Inflammatory macrophage treated with lipopolysaccharide for 4 hours (primary cell): ENCODE results near the gene DEFB131B.
A peak's percentile ranks its signal among the peaks of the same experiment; 100 is the strongest.
"Not testable (repeated sequence)": the region's sequence is repeated elsewhere in the genome, so short reads cannot be mapped to it uniquely, and the experiment has no call there.

Source experiments
- DNase-seq: peaks from one replicate; pipeline ENCODE4 v3.0.0-alpha.2; 2020

DEFB131B gene

GRCh38 chr11:71911986-71912340 is 33.7 kb downstream of the DEFB131B start:
- not testable (repeated sequence) for DNase-seq

DNA sequence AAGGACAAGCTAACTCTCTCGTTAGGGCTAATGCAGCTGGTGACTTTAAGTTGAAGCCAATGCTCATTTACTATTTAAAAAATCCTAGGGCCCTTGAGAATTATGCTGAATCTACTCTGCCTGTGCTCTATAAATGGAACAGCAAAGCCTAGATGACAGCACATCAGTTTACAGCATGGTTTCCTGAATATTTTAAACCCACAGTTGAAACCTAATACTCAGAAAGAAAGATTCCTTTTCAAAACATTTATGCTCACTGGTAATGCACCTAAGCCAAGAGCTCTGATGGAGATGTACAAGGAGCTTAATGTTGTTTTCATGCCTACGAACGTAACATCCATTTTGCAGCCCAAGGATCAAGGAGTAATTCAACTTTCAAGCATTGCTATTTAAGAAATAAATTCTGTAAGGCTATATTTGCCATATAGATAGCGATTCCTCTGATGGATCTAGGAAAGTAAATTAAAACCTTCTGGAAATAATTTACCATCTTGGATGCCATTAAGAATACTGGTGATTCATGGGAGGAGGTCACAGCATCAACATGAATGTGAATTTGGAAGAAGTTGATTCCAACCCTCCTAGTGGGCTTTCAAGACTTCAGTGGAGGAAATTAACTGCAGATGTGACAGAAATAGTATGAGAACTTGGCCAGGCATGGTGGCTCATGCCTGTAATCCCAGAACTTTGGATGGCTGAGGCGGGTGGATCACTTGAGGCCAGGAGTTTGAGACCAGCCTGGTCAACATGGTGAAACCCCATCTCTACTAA is 35.7 kb downstream of the DEFB131B start:
- no peak for DNase-seq

DNA sequence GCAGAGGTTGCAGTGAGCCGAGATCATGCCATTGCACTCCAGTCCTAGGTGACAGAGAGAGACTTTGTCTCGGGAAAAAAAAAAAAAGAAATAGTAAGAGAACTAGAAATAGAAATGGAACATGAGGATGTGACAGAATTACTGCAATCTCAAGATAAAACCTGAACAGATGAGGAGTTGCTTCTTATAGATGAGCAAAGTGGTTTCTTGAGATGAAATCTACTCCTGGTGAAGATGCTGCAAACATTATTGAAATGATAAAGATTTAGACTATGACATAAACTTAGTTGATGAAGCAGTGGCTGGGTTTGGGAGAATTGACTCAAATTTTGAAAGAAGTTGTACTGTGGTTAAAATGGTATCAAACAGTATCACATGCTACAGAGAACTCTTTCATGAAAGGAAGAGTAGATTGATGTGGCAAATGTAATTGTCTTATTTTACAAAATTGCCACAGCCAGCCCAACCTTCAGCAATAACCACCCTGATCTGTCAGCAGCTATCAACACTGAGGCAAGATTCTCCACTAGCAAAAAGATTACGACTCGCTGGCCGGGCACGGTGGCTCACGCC is 36.5 kb downstream of the DEFB131B start:
- DNase-seq, result no peak

- DNase-seq, result no peak
Measured at GRCh38 chr11:71917646-71918140, 39.4 kb downstream of the DEFB131B start.

DNA sequence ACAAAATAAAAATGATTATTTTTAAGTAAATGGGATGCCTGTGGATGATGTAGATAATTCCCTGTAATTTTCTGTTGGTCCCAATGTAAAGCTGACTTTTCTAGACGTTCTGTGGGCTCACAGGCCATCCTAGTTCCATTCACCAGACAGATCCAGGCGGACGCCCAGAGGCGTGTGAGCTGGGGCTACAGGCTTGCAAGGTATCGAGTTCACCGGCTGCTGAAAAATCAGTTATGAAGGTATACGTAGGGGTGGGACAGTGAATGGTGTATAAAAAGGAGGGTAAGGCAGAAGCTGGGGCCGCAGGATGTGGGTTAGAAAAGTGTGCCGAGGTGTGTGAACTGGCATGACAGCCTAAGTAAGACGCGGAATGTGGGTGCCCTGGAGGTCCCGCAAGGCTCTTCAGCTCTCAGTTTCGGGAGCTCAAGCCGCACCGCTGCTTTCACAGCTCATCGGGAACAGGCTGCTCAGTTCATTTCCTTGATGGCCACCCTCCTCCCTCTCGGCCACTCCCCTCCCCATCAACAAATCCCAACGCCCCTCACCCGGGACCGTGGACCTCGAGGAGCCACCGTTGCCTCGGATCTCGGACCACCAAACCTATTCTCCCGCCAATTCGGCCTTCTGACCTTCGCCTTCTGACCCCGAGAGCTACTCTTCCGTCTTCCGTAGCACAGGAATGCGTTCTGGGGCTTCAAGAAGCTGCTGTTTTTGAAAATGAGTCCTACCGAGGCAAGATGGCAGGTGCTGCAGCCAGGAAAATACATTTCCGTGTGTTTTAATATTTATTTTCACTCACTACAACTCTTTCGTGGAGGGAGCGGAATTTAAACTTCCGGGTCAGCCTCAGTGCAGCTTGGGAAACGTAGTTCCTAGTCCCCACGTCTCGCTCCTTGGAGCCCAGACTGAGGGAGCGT is 49.8 kb downstream of the DEFB131B start, which contains the start of gene XNDC1N:
Gene XNDC1N (minus strand): TSS at position 775 of the 917 bp plus-strand sequence. CDS start 5,241 bp downstream, outside the sequence.
- DNase-seq, result peak; percentile 83

DNA sequence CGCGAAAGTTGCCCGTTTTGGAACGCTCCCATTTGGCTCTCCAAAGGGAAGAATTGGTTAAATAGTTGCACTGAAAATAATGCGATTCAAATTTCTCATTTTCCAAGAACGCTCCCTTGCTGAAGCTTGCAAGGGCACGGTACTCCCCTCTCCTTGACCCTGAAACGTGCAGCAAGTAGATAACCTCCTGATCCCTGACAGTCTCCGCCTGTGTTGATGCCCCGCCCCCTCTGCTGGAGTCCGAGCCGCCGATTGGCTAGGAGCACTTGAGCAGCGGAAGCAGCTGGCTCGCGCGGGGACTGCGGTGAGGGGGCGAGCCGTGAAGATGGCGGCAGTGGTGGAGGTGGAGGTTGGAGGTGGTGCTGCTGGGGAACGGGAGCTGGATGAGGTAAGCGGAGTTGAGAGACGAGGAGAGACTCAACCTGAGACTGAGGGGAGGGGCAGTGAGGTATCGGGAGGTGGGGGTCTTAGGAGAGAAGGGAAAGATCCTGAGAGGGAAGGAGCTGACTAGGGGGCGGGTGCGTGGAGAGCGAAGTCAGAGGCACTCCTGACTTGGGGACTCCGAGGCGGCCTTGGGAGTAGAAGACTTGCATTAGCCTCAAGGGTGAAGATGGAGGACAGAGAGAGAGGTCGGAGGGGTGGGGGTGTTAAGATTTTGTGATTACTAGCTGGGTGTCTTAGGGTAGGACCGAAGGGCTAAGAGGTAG is 50.6 kb downstream of the DEFB131B start, which contains the start of gene RNF121:
Gene RNF121 (plus strand): TSS at position 310 of the 707 bp plus-strand sequence. CDS start 16 bp downstream, at position 326.
- peak; percentile 97 for DNase-seq

- DNase-seq, result no peak
Measured at GRCh38 chr11:71929491-71929890, 51.2 kb downstream of the DEFB131B start.

DNA sequence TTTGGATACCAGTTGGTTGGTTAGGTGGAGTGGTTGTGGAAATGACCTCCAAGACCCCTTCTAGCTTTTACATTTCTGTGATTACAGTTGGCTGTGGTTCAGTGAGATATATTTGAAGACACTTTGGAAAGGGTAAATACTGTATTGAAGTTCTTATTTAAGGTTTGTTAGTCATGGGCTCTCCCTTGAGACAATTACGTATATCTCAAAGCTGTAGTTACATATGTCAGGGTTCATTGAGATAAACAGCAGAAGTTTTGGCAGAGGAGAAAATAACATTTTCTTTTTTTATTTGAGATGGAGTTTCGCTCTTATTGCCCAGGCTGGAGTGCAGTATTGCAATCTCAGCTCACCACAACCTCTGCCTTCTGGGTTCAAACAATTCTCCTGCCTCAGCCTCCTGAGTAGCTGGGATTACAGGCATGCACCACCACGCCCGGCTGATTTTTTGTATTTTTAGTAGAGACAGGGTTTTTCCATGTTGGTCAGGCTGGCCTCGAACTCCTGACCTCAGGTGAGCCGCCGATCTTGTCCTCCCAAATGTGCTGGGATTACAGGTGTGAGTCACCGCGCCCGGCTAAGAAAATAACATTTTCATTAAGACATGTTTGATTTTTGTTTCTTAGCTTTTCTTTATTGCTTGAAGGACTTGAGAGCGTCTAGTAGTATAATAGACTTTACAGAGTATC is 52.4 kb downstream of the DEFB131B start:
- no peak for DNase-seq

DNA sequence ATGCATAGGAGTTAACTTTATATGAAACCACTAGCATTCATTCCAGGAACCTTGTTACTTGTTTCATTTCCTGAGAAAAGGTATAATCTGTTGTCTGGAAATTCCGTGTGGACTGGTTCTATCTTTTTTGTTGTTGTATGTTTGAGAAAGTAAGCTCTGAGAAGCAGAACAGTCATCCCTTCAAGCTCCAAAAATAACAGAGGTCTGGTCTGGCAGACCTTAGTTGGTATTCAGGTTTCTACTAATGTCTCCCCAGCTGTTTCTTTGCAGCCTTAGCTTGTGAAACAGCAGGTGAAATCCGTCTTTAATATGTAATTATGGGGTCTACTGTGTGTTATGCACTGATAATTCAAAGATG is 53.0 kb downstream of the DEFB131B start:
- DNase-seq, result no peak

DNA sequence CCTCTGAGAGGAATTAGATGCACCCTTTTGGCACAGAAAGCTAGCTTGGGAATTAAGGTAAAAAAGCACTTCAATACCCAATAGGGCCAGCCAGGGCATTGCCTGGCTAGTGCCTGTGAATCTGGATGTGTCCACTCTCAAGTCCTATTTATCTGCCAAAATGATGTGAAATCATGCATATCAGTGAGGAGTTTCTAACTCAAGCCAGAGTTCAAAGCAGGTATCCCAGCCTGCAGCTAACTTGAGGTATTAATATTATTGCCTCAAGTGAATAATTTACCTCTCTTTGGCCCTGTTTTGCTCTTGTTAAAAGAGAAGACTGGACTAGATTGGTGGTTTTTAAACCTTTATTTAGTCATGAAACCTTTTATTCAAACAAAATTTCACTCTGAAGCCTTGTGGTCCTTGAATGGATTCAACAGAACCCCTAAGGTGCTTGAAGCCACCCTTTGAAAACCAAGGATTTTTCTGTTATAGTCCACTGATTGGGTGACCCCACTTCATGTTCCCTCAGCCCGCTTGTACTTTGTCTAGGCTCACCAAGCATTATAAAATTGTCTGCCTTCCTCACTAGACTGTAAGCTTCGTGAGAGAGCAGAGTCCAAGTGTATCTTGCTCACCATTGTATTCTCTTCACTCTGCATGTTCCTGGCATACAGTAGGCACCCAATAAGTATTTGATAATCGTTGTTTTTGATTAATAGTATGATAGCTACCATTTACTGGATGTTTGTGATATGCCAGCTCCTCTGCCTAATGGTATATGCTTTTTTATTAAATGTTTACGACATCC is 55.1 kb downstream of the DEFB131B start:
- no peak for DNase-seq
